CD4-positive, alpha-beta T cell treated with Interferon gamma for 1 hour (primary cell): ENCODE results near the gene CD44.
"Not testable (repeated sequence)": the region's sequence is repeated elsewhere in the genome, so short reads cannot be mapped to it uniquely, and the experiment has no call there.

Experiments used
- DNase-seq: peaks from one replicate; pipeline ENCODE4 v3.0.0-alpha.2; 2020

The CD44 gene

GRCh38 chr11:35138943-35139721 lies at the start of gene CD44:
CD44 (plus strand) TSS chr11:35139171; CDS start chr11:35139304, 133 bp downstream.
- DNase-seq = peak; percentile 92

GRCh38 chr11:35089666-35090065 lies 49.3 kb upstream of the CD44 start:
- no peak for DNase-seq

GRCh38 chr11:35090125-35090524 lies 48.8 kb upstream of the CD44 start:
- DNase-seq = no peak

- not testable (repeated sequence) for DNase-seq
These were observed 48.0 kb upstream of the CD44 start for GRCh38 chr11:35090991-35091390.

DNA sequence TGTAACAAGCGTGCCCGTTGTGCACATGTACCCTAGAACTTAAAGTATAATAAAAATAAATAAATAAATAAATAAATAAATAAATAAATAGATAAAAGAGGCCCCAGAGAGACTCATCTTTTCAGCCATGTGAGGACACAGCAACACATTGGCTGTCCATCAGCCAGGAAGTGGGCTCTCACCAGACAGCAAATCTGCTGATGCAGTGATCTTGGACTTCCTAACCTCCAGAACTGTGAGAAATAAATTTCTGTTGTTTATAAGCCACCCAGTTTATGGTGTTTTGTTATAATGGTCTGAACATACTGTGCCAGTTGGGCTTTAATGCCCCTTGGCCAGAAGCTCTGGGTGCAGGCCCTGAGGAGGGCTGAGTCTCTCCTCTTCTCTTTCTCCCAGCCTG lies 42.2 kb upstream of the CD44 start:
- DNase-seq = no peak

- no peak for DNase-seq
These were observed 41.0 kb upstream of the CD44 start for GRCh38 chr11:35097814-35098455.

DNA sequence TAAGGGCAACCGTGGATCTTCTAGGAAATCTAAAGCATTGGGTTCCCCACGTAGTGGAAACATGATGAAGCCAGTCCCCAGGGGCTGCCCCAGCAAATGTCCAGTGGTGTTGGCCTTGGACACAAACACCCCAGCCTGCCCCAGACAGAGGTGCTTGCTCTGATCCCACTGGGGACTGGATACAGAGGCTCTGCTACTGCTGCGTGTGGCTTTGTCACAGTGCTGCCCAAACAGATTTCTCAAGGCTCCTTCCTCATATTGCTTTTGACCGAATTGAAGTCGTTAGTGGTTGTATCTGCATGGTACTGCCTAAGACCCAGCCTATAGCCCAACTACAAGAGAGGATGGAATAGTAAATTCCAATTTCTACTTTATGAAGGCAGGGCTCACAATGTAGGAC lies 40.1 kb upstream of the CD44 start:
- DNase-seq = no peak

DNA sequence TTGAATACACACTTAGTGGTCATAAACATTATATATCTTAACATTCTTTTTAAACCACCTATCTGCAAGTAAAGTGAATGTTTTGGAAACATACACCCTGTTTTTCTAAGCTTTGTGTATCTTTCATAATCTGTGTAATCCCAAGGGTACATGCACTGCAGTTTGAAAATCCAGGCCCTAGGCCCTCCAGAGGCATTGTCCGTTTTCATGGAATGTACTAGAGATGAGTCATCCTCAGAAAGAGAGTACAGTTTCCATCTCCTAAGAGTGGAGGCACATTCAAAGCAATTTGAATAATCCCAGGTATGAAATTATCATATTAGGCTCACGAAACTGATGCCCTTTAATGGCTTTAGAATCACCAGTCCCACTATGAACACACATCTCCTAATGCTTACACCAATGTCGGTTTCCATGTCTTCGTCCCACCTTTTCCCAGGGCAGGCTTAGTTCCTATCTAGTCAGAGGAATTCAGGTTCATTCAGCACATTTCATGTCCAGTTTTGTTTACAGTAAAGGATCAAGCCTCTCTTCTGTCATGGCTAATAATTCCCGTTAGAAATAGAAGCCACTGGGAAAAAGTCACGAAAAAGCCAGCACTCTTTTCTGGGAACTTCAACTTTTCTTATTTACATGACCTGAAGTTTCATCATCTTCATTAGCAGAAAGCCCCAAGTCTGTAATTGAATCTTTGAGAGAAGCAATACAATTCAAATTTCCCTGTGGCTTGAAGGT lies 39.5 kb upstream of the CD44 start:
- no peak for DNase-seq

DNA sequence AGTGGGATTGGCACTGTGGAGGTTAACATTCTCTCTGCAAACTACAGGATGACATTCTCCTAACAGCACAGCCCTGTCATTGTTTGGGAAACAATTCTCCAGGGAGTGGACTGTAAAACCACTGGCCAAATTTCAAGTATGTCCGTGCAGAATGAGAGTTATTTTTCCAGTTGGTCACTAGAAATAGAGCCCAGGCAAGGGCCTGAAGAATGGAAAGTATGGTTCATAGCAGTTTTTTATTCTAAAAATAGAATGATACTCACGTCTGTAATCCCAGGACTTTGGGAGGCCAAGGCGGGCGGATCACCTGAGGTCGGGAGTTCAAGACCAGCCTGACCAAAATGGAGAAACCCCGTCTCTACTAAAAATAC lies 39.0 kb upstream of the CD44 start:
- no peak for DNase-seq

DNA sequence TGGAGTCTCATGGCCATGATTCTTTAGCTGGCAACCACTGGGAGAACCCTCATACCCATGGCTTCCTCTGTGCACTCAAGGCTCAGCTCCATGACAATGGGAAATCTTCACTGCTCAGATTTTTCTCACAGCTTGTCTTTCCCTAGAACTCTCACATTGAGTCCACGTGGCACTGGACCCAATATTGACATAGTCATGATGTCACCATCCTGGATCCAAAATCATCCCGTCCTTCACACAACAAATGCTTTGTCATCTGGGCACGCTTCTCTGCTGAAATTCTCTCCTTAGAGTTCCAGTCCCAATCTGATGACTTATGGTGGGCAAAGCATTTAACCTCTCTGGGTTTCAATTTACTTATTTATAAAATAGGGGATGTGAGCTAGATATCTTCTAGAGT lies 37.7 kb upstream of the CD44 start:
- no peak for DNase-seq

- no peak for DNase-seq
These were observed 36.7 kb upstream of the CD44 start for GRCh38 chr11:35102267-35102666.

DNA sequence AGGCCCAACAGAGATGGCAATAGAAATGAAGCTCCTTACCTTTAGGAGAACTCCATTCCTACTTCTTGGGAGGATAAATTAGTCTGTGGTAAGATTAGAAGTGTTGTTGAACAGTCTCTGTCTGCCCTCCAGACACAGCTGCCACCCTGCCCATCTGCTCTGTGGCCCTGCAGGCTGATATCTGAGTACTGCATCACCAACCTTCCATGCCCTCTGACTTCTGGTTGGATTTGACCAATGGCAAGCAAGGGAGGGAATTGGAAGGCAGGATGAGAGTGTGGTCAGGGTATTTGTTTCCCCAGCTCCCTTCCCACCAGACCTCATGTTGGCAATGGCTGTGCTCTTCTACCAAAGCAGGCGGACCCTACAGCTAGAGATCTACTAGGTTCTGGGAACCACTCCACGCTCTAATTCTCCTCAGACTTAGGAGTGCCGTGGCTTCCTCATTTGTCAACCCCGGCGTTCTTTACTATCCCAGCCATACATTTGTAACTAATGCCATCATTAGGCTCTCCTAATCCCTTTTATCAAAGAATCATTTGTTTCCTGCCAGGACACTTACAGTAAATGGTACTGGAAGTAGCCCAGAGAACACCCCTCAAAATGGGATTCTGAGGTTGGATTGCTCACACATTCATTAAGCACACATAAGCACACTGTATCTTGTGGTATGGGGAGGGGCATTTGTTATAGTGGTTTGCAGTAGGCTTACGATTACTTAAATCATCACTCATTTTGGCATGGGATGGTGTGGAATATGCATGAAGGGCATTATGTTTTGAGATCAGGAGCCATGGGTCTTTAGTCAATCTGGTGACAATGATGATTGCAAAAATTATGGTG lies 35.4 kb upstream of the CD44 start:
- no peak for DNase-seq

DNA sequence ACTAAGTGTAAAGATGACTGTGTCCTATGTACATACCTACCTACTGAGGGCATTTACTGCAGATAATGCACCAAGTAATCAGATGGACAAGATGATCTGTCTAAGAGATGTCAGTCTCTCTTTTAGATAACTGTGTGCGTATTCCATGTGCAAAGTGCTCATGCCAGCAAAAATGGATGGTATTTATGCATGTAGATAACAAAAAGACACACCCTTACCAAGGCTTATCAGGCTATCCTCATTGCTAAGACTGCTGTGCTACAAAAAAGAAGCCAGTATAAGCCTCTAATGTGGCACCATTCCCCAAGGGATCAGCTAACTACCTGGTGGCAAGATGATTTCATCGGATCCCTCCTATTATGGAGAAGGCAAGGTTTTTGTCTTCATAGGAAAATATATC lies 34.3 kb upstream of the CD44 start:
- no peak for DNase-seq

GRCh38 chr11:35105319-35106079 lies 33.5 kb upstream of the CD44 start:
- no peak for DNase-seq

GRCh38 chr11:35106595-35106994 lies 32.4 kb upstream of the CD44 start:
- no peak for DNase-seq

DNA sequence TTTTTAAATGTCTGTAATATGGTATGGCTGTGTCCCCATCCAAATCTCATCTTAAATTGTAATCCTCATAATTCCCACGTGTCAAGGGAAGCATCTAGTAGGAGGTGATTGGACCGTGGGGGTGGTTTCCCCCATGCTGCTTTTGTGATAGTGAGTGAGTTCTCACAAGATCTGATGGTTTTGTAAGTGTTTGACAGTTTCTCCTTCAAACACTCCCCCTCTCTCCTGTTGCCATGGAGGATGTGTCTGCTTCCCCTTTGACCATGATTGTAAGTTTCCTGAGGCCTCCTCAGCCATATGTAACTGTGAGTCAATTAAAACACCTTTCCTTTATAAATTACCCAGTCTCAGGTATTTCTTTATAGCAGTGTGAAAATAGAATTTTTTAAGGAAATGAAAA lies 31.1 kb upstream of the CD44 start:
- no peak for DNase-seq

- not testable (repeated sequence) for DNase-seq
These were observed 30.6 kb upstream of the CD44 start for GRCh38 chr11:35108336-35108735.

GRCh38 chr11:35109041-35109440 lies 29.9 kb upstream of the CD44 start:
- no peak for DNase-seq

GRCh38 chr11:35109827-35110226 lies 29.1 kb upstream of the CD44 start:
- DNase-seq = no peak

- no peak for DNase-seq
These were observed 27.6 kb upstream of the CD44 start for GRCh38 chr11:35111161-35112055.
